BLaER1 treated with 17β-estradiol and CSF1 and Interleukin-3, amounts not matched to agents 10 nM and 100 nM (cell line): ENCODE data around the gene FAF1.

Experiments used
- H3K27ac ChIP-seq, 11 experiments: shearing (Covaris generic); formaldehyde crosslinking; 2 replicates each; pipeline ENCODE4 v1.8.1; 2022
- H3K27me3 ChIP-seq, 11 experiments: shearing (Covaris generic); formaldehyde crosslinking; 2 replicates each; pipeline ENCODE4 v1.8.1; 2022
- H3K36me3 ChIP-seq, 11 experiments: shearing (Covaris generic); formaldehyde crosslinking; 2 replicates each; pipeline ENCODE4 v1.8.1; 2022
- H3K4me1 ChIP-seq, 10 experiments: shearing (Covaris generic); formaldehyde crosslinking; 2 replicates each; pipeline ENCODE4 v1.8.1; 2022
- H3K4me2 ChIP-seq, 11 experiments: shearing (Covaris generic); formaldehyde crosslinking; 2 replicates each; pipeline ENCODE4 v1.8.1; 2022
- H3K4me3 ChIP-seq, 10 experiments: shearing (Covaris generic); formaldehyde crosslinking; 2 replicates each; pipeline ENCODE4 v1.8.1; 2022
- H3K9ac ChIP-seq, 11 experiments: shearing (Covaris generic); formaldehyde crosslinking; 2 replicates each; pipeline ENCODE4 v1.8.1; 2022
- H3K9me3 ChIP-seq, 11 experiments: shearing (Covaris generic); formaldehyde crosslinking; replicated peaks in 1 of 11; 2 replicates each; pipeline ENCODE4 v1.8.1; 2022
- H4K20me1 ChIP-seq, 11 experiments: shearing (Covaris generic); formaldehyde crosslinking; 2 replicates each; pipeline ENCODE4 v1.8.1; 2022
- Cebpa-rat ChIP-seq, 11 experiments: shearing (Covaris generic); IDR thresholded peaks; 2 replicates each; pipeline ENCODE4 v1.8.1; 2022

FAF1 gene

GRCh38 chr1:50516056-50516455 lies 444.0 kb downstream of the FAF1 start:
- Histone ChIP-seq H3K9ac (no peak overlapping the region), H3K4me3 (no peak overlapping the region), H3K4me2 (no peak overlapping the region), H3K27ac (no peak overlapping the region), H3K27me3 (no peaks in the 10 kb centered on the region), H3K36me3 (peaks cover 17 to 38% (median 29%) of the 10 kb centered on the region in 11 experiments; a peak in 18 of 22 replicates), H3K4me1 (peaks cover 0 to 4% (median 0%) of the 10 kb centered on the region in 10 experiments; a peak in 1 of 20 replicates), H4K20me1 (no peaks in the 10 kb centered on the region), H3K9me3 (peaks cover 0 to 13% (median 5%) of the 10 kb centered on the region in 11 experiments; a peak in 10 of 22 replicates)
- TF ChIP-seq Cebpa-rat (IDR thresholded peaks at IDR 0.05) = no peak

- no peak for TF ChIP-seq Cebpa-rat (IDR thresholded peaks at IDR 0.05)
- H3K27me3 ChIP-seq = no peaks in the 10 kb centered on the region
- no peak overlapping the region for H3K9ac ChIP-seq
- H4K20me1 ChIP-seq = no peaks in the 10 kb centered on the region
- no peak overlapping the region; a peak in 1 of 20 replicates for H3K4me3 ChIP-seq
- peaks cover 21 to 57% (median 35%) of the 10 kb centered on the region in 11 experiments; a peak in 21 of 22 replicates for H3K36me3 ChIP-seq
- peaks cover 22 to 46% (median 28%) of the 10 kb centered on the region in 11 experiments for H3K9me3 ChIP-seq
- peak overlapping the region in 2 of 11 experiments; percentile 10 to 16; a peak in 1 of 22 replicates for H3K4me2 ChIP-seq
- peaks cover 0 to 12% (median 0%) of the 10 kb centered on the region in 10 experiments; a peak in 4 of 20 replicates for H3K4me1 ChIP-seq
- no peak overlapping the region; a peak in 1 of 22 replicates for H3K27ac ChIP-seq
These were observed 452.0 kb downstream of the FAF1 start for GRCh38 chr1:50508040-50508586.

DNA sequence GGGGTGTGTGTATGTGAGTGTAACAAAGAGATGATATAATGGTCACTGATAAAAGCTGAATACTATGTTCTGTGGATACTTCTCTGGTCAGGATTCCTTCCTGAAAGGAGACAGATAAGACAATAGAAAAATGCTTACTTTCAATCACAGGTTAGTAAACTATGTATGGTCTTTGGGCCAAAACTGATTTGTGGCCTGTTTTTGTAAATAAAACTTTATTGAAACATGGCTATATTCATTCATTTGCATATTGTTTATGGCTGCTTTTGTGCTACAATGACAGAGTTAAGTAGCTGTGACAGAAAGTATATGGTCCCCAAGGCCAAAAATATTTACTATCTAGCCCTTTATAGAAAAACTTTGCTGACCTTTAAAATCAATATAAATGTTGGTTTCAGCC lies 454.6 kb downstream of the FAF1 start:
- H3K4me1 ChIP-seq = peaks cover 0 to 12% (median 0%) of the 10 kb centered on the region in 10 experiments; a peak in 4 of 20 replicates
- H3K9me3 ChIP-seq = peaks cover 22 to 42% (median 30%) of the 10 kb centered on the region in 11 experiments
- H3K4me2 ChIP-seq = no peak overlapping the region
- H3K9ac ChIP-seq = no peak overlapping the region
- TF ChIP-seq Cebpa-rat (IDR thresholded peaks at IDR 0.05) = no peak
- no peaks in the 10 kb centered on the region for H3K27me3 ChIP-seq
- no peak overlapping the region for H3K27ac ChIP-seq
- peaks cover 18 to 61% (median 29%) of the 10 kb centered on the region in 11 experiments; a peak in 20 of 22 replicates for H3K36me3 ChIP-seq
- no peaks in the 10 kb centered on the region for H4K20me1 ChIP-seq
- no peak overlapping the region for H3K4me3 ChIP-seq

DNA sequence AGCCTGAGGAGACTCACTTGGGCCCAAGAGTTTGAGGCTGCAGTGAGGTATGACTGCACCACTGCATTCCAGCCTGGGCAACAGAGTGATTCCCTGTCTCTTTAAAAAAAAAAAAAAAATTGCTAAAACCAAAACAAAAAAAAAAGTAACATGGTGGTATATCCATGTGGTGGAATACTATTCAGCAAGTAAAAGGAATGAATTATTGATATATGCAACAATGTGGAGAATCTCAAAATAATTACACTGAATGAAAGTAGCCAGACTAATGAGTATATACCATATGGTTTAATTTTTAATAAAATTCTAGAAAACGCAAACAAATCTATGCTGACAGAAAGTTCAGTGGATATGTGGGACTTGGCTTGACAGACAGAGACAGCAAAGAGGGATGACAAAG lies 456.6 kb downstream of the FAF1 start:
- Histone ChIP-seq H3K4me1 (peaks cover 0 to 8% (median 0%) of the 10 kb centered on the region in 10 experiments; a peak in 4 of 20 replicates), H3K27me3 (no peaks in the 10 kb centered on the region), H3K36me3 (peaks cover 16 to 52% (median 35%) of the 10 kb centered on the region in 11 experiments; a peak in 21 of 22 replicates), H4K20me1 (no peaks in the 10 kb centered on the region), H3K4me3 (no peak overlapping the region), H3K9me3 (peaks cover 25 to 37% (median 31%) of the 10 kb centered on the region in 11 experiments), H3K9ac (no peak overlapping the region), H3K4me2 (no peak overlapping the region), H3K27ac (no peak overlapping the region)
- TF ChIP-seq Cebpa-rat (IDR thresholded peaks at IDR 0.05) = no peak

- H3K9me3 ChIP-seq = peaks cover 36 to 48% (median 41%) of the 10 kb centered on the region in 11 experiments
- H3K27me3 ChIP-seq = no peaks in the 10 kb centered on the region
- TF ChIP-seq Cebpa-rat (IDR thresholded peaks at IDR 0.05) = no peak
- H3K4me1 ChIP-seq = no peaks in the 10 kb centered on the region
- H3K4me2 ChIP-seq = no peak overlapping the region
- H3K9ac ChIP-seq = no peak overlapping the region
- peaks cover 22 to 64% (median 44%) of the 10 kb centered on the region in 11 experiments; a peak in 21 of 22 replicates for H3K36me3 ChIP-seq
- H3K4me3 ChIP-seq = no peak overlapping the region
- no peak overlapping the region for H3K27ac ChIP-seq
- H4K20me1 ChIP-seq = no peaks in the 10 kb centered on the region
These were observed 457.9 kb downstream of the FAF1 start for GRCh38 chr1:50502147-50502546.

DNA sequence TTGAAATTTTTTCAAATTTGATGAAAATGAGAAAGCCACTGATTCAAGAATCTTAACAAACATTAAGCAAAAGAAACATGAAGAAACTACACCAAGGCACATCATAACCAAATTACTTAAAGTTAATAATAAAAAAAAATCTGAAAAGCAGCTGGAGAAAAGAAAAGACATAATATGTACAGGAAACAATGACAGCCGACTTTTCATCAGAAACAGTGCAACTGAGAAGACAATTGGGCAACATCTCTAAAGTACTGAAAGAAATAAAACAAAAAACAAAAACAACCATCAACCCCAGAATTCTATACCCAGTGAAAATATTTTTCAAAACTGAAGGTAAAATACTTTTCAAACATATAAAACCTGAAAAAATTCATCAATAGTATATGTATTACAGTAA lies 463.1 kb downstream of the FAF1 start:
- H3K27ac ChIP-seq = no peak overlapping the region
- TF ChIP-seq Cebpa-rat (IDR thresholded peaks at IDR 0.05) = no peak
- H3K4me1 ChIP-seq = no peaks in the 10 kb centered on the region
- H3K9me3 ChIP-seq = peaks cover 20 to 32% (median 26%) of the 10 kb centered on the region in 11 experiments
- H4K20me1 ChIP-seq = no peaks in the 10 kb centered on the region
- no peak overlapping the region for H3K9ac ChIP-seq
- no peak overlapping the region for H3K4me2 ChIP-seq
- H3K27me3 ChIP-seq = no peaks in the 10 kb centered on the region
- no peak overlapping the region for H3K4me3 ChIP-seq
- H3K36me3 ChIP-seq = peaks cover 24 to 65% (median 35%) of the 10 kb centered on the region in 11 experiments

DNA sequence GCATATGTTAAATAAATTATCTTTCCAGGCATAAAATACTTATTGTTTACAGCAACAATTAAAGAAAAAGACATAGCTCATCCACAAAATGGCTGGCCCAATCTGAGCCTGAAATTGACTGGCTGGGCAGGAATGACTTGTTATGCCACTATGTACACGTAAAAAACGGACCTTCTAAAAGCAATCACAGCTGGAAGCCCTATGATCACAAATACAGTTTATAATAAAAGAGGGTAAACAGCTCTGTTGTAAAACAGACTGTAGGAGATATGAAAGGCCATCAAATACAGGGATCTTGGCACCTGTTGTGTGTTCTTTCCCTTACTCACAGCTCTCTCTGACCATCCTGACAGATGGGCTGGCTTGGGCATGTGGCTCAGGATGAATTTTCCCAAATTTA lies 466.4 kb downstream of the FAF1 start:
- Histone ChIP-seq H3K27me3 (no peaks in the 10 kb centered on the region), H3K36me3 (peaks cover 46 to 86% (median 59%) of the 10 kb centered on the region in 11 experiments), H3K27ac (no peak overlapping the region), H3K4me1 (no peaks in the 10 kb centered on the region), H3K4me2 (no peak overlapping the region), H4K20me1 (no peaks in the 10 kb centered on the region), H3K4me3 (no peak overlapping the region), H3K9me3 (peaks cover 21 to 37% (median 29%) of the 10 kb centered on the region in 11 experiments), H3K9ac (no peak overlapping the region)
- TF ChIP-seq Cebpa-rat (IDR thresholded peaks at IDR 0.05) = no peak

DNA sequence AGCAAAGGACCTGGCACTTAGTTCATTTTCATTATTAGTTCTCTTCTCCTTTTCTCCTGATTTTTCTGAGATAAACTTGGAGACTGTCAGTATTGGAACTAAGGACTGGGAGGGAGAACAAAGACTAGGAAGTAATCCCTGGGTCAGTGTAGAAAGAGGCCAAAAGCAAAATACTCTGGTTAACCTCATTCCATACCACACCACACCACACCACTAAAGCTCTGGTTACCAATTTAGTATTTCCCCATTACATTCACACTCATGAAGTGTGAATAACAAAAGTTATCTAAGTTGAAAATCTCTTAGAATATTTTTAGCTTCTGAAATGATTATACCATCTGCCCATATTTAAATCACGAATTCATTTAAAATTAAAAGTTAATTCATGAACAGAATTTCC lies 467.9 kb downstream of the FAF1 start:
- Histone ChIP-seq H3K36me3 (peaks cover 40 to 86% (median 58%) of the 10 kb centered on the region in 11 experiments), H3K4me2 (no peak overlapping the region), H3K9me3 (peaks cover 8 to 21% (median 14%) of the 10 kb centered on the region in 11 experiments; a peak in 21 of 22 replicates), H3K4me1 (no peaks in the 10 kb centered on the region), H4K20me1 (no peaks in the 10 kb centered on the region), H3K9ac (no peak overlapping the region), H3K27ac (no peak overlapping the region), H3K4me3 (no peak overlapping the region), H3K27me3 (no peaks in the 10 kb centered on the region)
- TF ChIP-seq Cebpa-rat (IDR thresholded peaks at IDR 0.05) = no peak

DNA sequence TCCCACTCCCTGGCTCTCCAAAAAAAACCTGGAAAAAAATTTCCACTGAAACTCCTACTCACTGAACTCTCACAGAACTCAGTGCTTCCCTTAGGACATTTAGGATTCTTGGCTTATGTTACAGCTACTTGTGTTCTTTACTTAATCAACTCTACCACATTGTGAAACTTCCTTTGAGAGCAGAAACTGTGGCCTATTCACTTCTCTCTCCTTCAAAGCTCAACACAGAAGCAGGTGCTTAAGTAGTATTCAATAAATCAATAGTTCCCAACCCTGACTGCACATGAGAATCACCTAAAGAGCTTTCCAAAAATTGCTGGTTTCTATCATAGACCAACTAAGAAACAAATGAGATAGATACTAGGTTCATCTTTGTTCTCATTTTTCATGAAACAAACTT lies 468.9 kb downstream of the FAF1 start:
- Histone ChIP-seq H3K36me3 (peaks cover 33 to 82% (median 52%) of the 10 kb centered on the region in 11 experiments; a peak in 21 of 22 replicates), H4K20me1 (no peaks in the 10 kb centered on the region), H3K9me3 (peaks cover 0 to 12% (median 7%) of the 10 kb centered on the region in 11 experiments; a peak in 6 of 22 replicates), H3K4me2 (no peak overlapping the region), H3K27me3 (no peaks in the 10 kb centered on the region), H3K4me3 (no peak overlapping the region), H3K4me1 (no peaks in the 10 kb centered on the region), H3K9ac (no peak overlapping the region), H3K27ac (no peak overlapping the region)
- TF ChIP-seq Cebpa-rat (IDR thresholded peaks at IDR 0.05) = no peak
